HUES48 (cell line): ENCODE measurements around the gene POLD2.
A peak's percentile ranks its signal among the peaks of the same experiment; 100 is the strongest.

ENCODE experiments used
- H3K27ac ChIP-seq: one replicate; pipeline ENCODE4 v1.7.0; 2013; ENCODE audit warnings: low read depth, low read length, inconsistent platforms
- H3K27me3 ChIP-seq: 2 replicates; pipeline ENCODE4 v1.6.1; 2013; ENCODE audit warnings: mild to moderate bottlenecking, low read length; ENCODE audit not compliant: control insufficient read depth, insufficient read depth
- H3K36me3 ChIP-seq: 2 replicates; pipeline ENCODE4 v1.6.1; 2013; ENCODE audit warnings: low read length; ENCODE audit not compliant: control insufficient read depth, insufficient read depth
- H3K4me1 ChIP-seq: 2 replicates; pipeline ENCODE4 v1.6.1; 2013; ENCODE audit warnings: mild to moderate bottlenecking, low read length; ENCODE audit not compliant: control insufficient read depth, insufficient read depth
- H3K4me3 ChIP-seq: 2 replicates; pipeline ENCODE4 v1.5.1; 2013; ENCODE audit warnings: mild to moderate bottlenecking, low read depth, low read length
- H3K9ac ChIP-seq: 2 replicates; pipeline ENCODE4 v1.6.1; 2013; ENCODE audit warnings: mild to moderate bottlenecking, low read depth, low read length, moderate library complexity
- H3K9me3 ChIP-seq: 2 replicates; pipeline ENCODE4 v1.6.1; 2013; ENCODE audit warnings: low read length; ENCODE audit not compliant: control insufficient read depth, insufficient read depth

Gene POLD2

GRCh38 chr7:44150966-44151941, 27.9 kb upstream of the POLD2 start:
- no peaks in the 10 kb centered on the region for H3K36me3 ChIP-seq
- H3K27ac ChIP-seq: no peak overlapping the region
- no peak overlapping the region for H3K4me3 ChIP-seq
- peaks cover 10% of the 10 kb centered on the region; the same call in 1 of the 2 replicates for H3K4me1 ChIP-seq
- H3K9me3 ChIP-seq: no peaks in the 10 kb centered on the region
- H3K27me3 ChIP-seq: 0 out of 2 replicates have a peak, but pooled peaks cover 6% of the 10 kb centered on the region
- no peak overlapping the region for H3K9ac ChIP-seq

GRCh38 chr7:44150466-44150832, 27.1 kb upstream of the POLD2 start:
- H3K36me3 ChIP-seq: no peaks in the 10 kb centered on the region
- H3K4me3 ChIP-seq: no peak overlapping the region
- H3K27ac ChIP-seq: no peak overlapping the region
- H3K4me1 ChIP-seq: peaks cover 10% of the 10 kb centered on the region; the same call in 1 of the 2 replicates
- H3K27me3 ChIP-seq: peaks cover 11% of the 10 kb centered on the region
- no peak overlapping the region for H3K9ac ChIP-seq
- no peaks in the 10 kb centered on the region for H3K9me3 ChIP-seq

GRCh38 chr7:44149571-44150465, 26.5 kb upstream of the POLD2 start:
- Histone ChIP-seq H3K9ac (no peak overlapping the region), H3K27me3 (peaks cover 17% of the 10 kb centered on the region), H3K27ac (no peak overlapping the region), H3K4me1 (peaks cover 10% of the 10 kb centered on the region; the same call in 1 of the 2 replicates), H3K4me3 (no peak overlapping the region), H3K36me3 (no peaks in the 10 kb centered on the region), H3K9me3 (no peaks in the 10 kb centered on the region)

- Histone ChIP-seq H3K9ac (no peak overlapping the region), H3K36me3 (no peaks in the 10 kb centered on the region), H3K4me3 (no peak overlapping the region), H3K9me3 (no peaks in the 10 kb centered on the region), H3K4me1 (peaks cover 10% of the 10 kb centered on the region; the same call in 1 of the 2 replicates), H3K27me3 (peaks cover 25% of the 10 kb centered on the region), H3K27ac (no peak overlapping the region)
Observed at GRCh38 chr7:44148961-44149536, 25.7 kb upstream of the POLD2 start.

- Histone ChIP-seq H3K9ac (no peak overlapping the region), H3K4me1 (peaks cover 10% of the 10 kb centered on the region; the same call in 1 of the 2 replicates), H3K27ac (no peak overlapping the region), H3K4me3 (no peak overlapping the region), H3K9me3 (no peaks in the 10 kb centered on the region), H3K36me3 (no peaks in the 10 kb centered on the region), H3K27me3 (peaks cover 27% of the 10 kb centered on the region)
Observed at GRCh38 chr7:44148166-44148565, 24.8 kb upstream of the POLD2 start.

- Histone ChIP-seq H3K27ac (no peak overlapping the region), H3K9ac (no peak overlapping the region), H3K4me1 (peaks cover 10% of the 10 kb centered on the region; the same call in 1 of the 2 replicates), H3K4me3 (no peak overlapping the region), H3K9me3 (no peaks in the 10 kb centered on the region), H3K36me3 (no peaks in the 10 kb centered on the region), H3K27me3 (peaks cover 27% of the 10 kb centered on the region)
Observed at GRCh38 chr7:44147026-44147991, 24.0 kb upstream of the POLD2 start.

GRCh38 chr7:44145969-44146911, 22.9 kb upstream of the POLD2 start:
- peaks cover 27% of the 10 kb centered on the region for H3K27me3 ChIP-seq
- no peak overlapping the region for H3K9ac ChIP-seq
- peak overlapping the region; percentile 64 for H3K4me3 ChIP-seq
- H3K4me1 ChIP-seq: peaks cover 10% of the 10 kb centered on the region; the same call in 1 of the 2 replicates
- no peaks in the 10 kb centered on the region for H3K36me3 ChIP-seq
- H3K9me3 ChIP-seq: no peaks in the 10 kb centered on the region
- H3K27ac ChIP-seq: no peak overlapping the region

- Histone ChIP-seq H3K4me1 (peaks cover 10% of the 10 kb centered on the region; the same call in 1 of the 2 replicates), H3K9ac (no peak overlapping the region), H3K27ac (no peak overlapping the region), H3K27me3 (peaks cover 27% of the 10 kb centered on the region), H3K9me3 (no peaks in the 10 kb centered on the region), H3K36me3 (no peaks in the 10 kb centered on the region), H3K4me3 (peak overlapping the region; percentile 64)
Observed at GRCh38 chr7:44145479-44145968, 22.2 kb upstream of the POLD2 start.

GRCh38 chr7:44144968-44145478, 21.7 kb upstream of the POLD2 start:
- Histone ChIP-seq H3K4me3 (peak overlapping the region; percentile 64), H3K36me3 (no peaks in the 10 kb centered on the region), H3K27me3 (peaks cover 27% of the 10 kb centered on the region), H3K9ac (no peak overlapping the region), H3K9me3 (no peaks in the 10 kb centered on the region), H3K27ac (no peak overlapping the region), H3K4me1 (peaks cover 10% of the 10 kb centered on the region; the same call in 1 of the 2 replicates)
